Suprapubic skin (tissue), 4 donors: ENCODE data around the gene ZNF407.

Experiments
- POLR2A ChIP-seq, 2 donors: fragments of 450-650 bp; IDR thresholded peaks; one replicate each; pipeline ENCODE4 v1.6.1; 2017; ENCODE audit warnings: antibody characterized with exemption in 2 of 2, mild to moderate bottlenecking in 2 of 2, moderate library complexity in 2 of 2
- POLR2AphosphoS5 ChIP-seq, 3 donors: sonication (generic); formaldehyde crosslinking; IDR thresholded peaks; one replicate each; pipeline ENCODE4 v1.6.1; 2017; ENCODE audit warnings: antibody characterized with exemption in 3 of 3
- TF ChIP-seq, protein P1 (sequence below), 2 donors: fragments of 200-600 bp in 1 of 2; fragments of 450-650 bp in 1 of 2; sonication (generic) in 1 of 2; IDR thresholded peaks; one replicate each; pipeline ENCODE4 v1.5.1; 2016 to 2019; ENCODE audit warnings: antibody characterized with exemption in 2 of 2, mild to moderate bottlenecking in 1 of 2, moderate library complexity in 1 of 2

- no peak for TF ChIP-seq POLR2A (IDR thresholded peaks at IDR 0.05)
- TF ChIP-seq, protein P1, sequence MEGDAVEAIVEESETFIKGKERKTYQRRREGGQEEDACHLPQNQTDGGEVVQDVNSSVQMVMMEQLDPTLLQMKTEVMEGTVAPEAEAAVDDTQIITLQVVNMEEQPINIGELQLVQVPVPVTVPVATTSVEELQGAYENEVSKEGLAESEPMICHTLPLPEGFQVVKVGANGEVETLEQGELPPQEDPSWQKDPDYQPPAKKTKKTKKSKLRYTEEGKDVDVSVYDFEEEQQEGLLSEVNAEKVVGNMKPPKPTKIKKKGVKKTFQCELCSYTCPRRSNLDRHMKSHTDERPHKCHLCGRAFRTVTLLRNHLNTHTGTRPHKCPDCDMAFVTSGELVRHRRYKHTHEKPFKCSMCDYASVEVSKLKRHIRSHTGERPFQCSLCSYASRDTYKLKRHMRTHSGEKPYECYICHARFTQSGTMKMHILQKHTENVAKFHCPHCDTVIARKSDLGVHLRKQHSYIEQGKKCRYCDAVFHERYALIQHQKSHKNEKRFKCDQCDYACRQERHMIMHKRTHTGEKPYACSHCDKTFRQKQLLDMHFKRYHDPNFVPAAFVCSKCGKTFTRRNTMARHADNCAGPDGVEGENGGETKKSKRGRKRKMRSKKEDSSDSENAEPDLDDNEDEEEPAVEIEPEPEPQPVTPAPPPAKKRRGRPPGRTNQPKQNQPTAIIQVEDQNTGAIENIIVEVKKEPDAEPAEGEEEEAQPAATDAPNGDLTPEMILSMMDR (IDR thresholded peaks at IDR 0.05) = no peak
- TF ChIP-seq POLR2AphosphoS5 (IDR thresholded peaks at IDR 0.05) = no peak
Observed at GRCh38 chr18:74804677-74805076, 207.0 kb downstream of the ZNF407 start.
